SK-N-SH (cell line): ENCODE measurements around the gene ARHGAP36.

Experiments used
- EZH2phosphoT487 ChIP-seq: fragments of 200-600 bp; sonication (generic); IDR thresholded peaks from 2 replicates; pipeline ENCODE4 v1.6.1; 2017; ENCODE audit warnings: low read depth, mixed run types, mild to moderate bottlenecking, antibody characterized with exemption, moderate library complexity, borderline replicate concordance
- FOXM1 ChIP-seq: IDR thresholded peaks from 2 replicates; pipeline ENCODE4 v1.4.0; 2012; ENCODE audit warnings: low read depth, mild to moderate bottlenecking
- TF ChIP-seq, protein P1 (sequence below): fragments of 200-600 bp; sonication (generic); IDR thresholded peaks from 2 replicates; pipeline ENCODE4 v1.6.1; 2017; ENCODE audit warnings: antibody characterized with exemption, mild to moderate bottlenecking, moderate library complexity

DNA sequence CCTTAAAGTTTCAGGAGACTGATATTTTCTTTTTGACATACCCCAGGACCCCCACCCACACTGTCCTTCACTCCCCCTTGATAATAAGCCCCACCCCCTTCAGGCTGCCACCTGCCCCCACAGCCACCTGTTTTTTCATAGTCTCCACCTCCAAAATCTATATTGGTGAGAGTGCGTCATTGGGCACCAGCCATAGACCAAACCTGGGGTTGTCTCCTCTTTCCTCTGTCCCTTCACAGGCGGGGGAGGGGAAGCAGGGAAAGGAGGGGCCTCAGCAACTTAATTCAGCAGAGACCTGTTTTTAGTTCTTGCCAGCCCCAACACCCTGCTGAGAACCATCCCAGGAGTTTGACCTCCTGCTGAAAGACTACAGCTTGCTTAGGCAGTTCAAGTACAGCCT, 1.1 kb downstream of the ARHGAP36 start:
- TF ChIP-seq, protein P1, sequence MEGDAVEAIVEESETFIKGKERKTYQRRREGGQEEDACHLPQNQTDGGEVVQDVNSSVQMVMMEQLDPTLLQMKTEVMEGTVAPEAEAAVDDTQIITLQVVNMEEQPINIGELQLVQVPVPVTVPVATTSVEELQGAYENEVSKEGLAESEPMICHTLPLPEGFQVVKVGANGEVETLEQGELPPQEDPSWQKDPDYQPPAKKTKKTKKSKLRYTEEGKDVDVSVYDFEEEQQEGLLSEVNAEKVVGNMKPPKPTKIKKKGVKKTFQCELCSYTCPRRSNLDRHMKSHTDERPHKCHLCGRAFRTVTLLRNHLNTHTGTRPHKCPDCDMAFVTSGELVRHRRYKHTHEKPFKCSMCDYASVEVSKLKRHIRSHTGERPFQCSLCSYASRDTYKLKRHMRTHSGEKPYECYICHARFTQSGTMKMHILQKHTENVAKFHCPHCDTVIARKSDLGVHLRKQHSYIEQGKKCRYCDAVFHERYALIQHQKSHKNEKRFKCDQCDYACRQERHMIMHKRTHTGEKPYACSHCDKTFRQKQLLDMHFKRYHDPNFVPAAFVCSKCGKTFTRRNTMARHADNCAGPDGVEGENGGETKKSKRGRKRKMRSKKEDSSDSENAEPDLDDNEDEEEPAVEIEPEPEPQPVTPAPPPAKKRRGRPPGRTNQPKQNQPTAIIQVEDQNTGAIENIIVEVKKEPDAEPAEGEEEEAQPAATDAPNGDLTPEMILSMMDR = no peak
- TF ChIP-seq EZH2phosphoT487 (no peak), FOXM1 (no peak)
